Inferior parietal cortex (tissue), 1 donor: ENCODE measurements around the gene MAGI1.

Experiments
- DNase-seq: peaks from one replicate; pipeline ENCODE4 v3.0.0-alpha.2; 2016; ENCODE audit errors: extremely low spot score

MAGI1 gene

DNA sequence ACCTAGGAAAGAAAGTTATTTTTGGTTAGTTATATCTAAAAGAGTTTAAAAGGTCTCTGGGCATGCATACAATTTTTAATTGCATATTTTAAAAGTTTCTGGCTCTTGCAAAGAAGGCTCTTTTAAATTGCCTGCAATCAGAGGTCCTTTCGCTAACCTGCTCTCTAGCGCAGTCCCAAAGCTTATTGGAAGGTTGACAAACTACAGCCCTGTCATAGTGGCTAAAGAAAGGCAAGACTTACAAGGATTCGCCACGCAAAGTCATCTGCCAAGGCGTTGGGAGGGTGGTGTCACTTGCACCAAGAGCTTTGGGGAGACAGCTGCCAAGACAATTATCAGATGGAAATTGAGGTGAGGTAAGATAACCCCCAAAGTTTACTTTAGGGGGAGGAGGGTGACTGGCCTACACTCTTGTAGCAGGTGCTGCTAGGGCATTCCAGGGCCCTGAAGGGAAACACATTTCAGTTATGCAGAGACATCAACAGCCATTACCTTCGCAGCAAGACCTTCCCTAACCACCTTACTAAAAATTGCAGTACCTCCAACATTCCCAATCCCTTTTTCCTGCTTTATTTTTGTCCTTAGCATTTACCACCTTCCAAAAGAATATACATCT is 606.2 kb downstream of the MAGI1 start:
- DNase-seq = no peak

- no peak for DNase-seq
These were observed 612.8 kb downstream of the MAGI1 start for GRCh38 chr3:65425880-65426279.

DNA sequence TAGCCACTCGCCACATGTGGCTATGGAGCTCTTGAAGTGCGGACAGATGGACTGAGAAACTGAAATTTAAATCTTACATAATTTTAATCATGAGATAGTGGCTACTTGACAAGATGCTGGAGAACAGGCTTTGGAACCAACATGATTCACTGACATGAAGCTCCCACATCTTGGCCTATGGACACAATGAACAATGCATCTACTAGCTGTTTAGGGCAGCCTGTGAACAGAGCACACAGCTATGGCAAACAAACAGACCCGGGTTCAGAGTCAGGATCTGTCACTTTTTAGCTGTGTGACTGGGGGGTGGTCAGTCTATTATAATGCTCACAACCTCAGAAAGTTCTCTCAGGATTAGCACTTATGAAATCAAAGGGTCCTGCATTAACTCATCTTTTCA is 616.6 kb downstream of the MAGI1 start:
- DNase-seq = no peak

GRCh38 chr3:65419233-65419632 is 619.5 kb downstream of the MAGI1 start:
- no peak for DNase-seq

DNA sequence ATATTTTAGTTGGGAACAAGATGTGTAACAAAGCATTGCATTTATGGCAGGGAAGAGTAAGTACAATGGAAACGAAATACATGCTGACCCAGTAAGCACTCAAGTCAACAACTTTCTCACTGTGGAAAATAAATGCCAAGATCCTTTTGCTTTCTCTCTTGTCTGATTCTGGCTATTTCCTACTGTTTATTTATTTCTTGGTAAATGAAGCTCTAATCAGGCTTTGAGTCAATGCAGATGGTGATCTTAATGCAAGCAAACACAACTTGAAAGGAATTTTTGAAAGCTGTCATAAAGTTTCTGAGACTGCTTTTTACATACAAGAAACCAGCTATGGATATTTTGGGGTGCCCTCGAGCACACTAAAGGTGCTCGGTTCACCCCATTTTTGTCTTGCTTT is 624.8 kb downstream of the MAGI1 start:
- no peak for DNase-seq

- no peak for DNase-seq
These were observed 626.1 kb downstream of the MAGI1 start for GRCh38 chr3:65412588-65412987.

GRCh38 chr3:65411367-65411766 is 627.4 kb downstream of the MAGI1 start:
- DNase-seq = no peak

- no peak for DNase-seq
These were observed 629.5 kb downstream of the MAGI1 start for GRCh38 chr3:65409176-65409569.

- DNase-seq = no peak
These were observed 630.1 kb downstream of the MAGI1 start for GRCh38 chr3:65408531-65409175.

GRCh38 chr3:65406470-65406869 is 632.2 kb downstream of the MAGI1 start:
- no peak for DNase-seq

GRCh38 chr3:65402597-65402996 is 636.1 kb downstream of the MAGI1 start:
- DNase-seq = no peak

DNA sequence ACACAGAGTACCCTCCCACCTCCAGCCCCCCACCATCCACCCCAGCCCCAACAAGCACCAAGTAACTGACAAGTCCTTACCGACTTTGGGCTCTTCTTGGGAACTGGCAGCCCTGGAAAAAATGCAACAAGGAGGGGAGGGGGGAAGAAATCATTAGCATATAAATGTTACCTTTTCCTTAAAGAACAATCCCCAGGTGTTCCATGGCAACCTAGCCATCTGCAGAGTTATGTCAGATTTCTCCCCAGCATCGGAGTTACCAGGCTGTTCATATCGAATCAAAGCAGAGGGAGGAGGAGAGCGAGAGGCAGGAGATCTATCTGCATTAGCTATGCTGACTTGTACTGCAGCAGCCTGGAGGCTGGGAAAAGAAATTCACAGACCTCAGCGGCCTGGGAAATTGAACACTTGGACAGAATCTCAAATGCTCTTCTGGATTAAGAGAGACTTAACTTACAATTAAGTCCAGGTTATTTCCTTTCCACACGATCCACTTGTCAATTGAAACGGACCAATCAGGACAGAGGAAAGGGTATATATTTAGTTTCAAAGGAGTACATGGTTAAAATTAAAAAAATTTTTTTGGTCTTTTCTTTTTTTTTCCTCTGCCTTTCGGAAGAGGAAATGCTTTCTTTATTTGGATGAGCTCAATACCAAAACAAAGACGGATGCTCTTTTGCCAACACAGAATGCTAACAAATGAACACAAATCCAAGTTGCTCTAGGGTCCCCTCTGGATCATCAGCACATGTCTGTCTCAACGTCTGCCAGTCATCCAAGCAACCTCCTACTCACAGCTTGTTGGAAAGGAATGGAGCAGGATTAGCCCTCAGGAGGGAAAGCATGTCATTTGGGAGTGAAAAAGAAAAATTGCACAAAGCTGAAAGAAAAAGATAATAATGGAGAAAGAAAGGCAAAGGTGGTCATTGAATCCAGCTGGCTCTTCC is 637.1 kb downstream of the MAGI1 start:
- no peak for DNase-seq

DNA sequence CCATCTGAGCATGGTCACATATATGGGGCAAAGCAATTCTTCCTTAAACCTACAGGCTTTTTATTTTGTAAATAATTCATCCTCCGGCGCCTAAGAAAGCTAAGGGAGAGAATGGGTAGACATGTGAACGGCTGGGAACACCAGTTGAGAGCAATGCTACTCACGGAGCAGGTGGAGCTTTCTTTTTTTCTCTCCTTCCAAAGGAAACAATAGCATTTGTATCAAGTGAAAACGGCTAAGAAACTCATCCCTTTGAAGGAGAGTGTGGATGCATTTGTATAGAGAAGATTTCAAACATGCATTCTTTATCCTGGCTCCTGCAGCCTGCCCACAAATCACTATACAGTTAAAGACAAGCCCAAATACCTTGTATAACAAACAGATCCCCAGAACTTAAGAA is 637.8 kb downstream of the MAGI1 start:
- no peak for DNase-seq

GRCh38 chr3:65398953-65399352 is 639.8 kb downstream of the MAGI1 start:
- no peak for DNase-seq

GRCh38 chr3:65396078-65396477 is 642.6 kb downstream of the MAGI1 start:
- no peak for DNase-seq

DNA sequence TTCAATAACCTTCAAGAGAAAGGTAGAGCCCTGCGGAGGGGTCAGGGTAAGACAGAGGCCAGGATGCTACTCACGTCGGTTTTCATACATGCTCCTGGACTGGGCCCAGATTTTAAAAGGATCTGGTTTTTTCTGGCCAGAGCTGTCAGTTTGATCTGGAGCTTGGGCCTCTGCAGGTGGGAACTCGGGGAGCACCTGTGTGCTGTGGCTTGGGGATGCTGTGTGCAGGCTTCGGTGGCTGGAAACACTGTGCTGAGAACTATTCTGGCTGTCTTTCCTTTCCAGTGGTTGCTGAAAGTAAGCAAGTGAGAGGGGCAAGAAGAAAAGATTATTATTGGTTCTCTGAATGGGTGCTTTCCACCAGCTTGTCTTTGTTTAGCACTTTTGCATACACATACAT is 647.6 kb downstream of the MAGI1 start:
- DNase-seq = no peak

GRCh38 chr3:65385805-65386204 is 652.9 kb downstream of the MAGI1 start:
- DNase-seq = no peak

- no peak for DNase-seq
These were observed 657.2 kb downstream of the MAGI1 start for GRCh38 chr3:65381496-65382010.

DNA sequence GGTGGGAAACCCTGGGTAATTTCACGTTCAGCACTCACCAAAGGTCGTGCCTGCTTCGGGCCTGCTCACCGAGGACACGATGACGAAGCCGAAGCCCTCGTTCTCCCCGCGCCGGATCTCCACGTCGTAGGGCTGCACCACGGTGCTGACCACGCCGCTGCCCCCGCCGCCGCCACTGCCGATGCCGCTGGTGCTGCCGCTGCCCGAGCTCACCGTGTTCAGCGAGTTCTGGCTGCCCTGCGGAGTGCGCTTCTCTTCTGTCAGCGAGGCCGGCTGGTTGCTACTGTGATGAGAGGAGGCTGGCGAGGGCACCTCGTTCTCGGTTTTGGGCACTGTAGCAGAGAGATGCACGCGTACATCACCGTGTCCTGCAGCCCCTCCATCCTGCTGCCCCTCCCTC is 659.5 kb downstream of the MAGI1 start:
- DNase-seq = no peak

DNA sequence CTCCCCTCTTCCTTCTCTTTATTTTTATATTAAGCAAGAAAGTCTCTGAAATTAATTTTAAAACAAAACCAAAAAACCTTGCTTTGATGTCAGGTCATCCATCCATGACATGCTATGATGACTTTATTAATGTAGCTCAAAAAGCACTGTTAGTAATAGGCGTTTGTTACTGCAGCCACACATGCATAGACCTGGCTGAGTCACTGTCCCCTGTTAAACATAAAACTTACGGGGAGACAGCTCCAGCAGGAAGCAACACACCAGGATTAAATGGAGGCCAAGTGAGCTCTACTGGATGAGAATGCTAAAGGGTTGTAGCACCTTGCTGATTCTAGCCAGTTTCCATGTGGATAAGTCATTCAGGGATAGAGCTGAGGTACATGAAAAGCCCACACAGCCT is 661.1 kb downstream of the MAGI1 start:
- no peak for DNase-seq

DNA sequence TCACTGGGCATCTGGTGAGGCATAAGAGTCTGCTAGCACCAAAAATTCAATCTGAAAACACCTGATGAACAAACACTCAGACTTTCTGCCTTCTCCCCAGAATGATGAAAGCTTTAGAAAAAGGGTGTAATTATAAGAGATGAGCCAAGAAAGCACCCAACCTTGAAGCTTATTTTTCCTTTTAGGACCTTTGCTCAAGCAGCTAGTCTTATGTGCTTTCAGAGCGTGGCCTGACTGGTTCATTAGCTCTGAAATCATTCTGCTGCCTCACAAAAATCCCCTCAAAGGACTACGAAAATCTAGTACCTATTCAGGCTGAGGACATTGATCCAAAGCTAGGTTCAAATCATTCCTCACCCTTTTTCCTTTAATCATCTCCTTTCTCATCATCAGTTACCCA is 662.3 kb downstream of the MAGI1 start:
- no peak for DNase-seq

GRCh38 chr3:65371053-65371452 is 667.7 kb downstream of the MAGI1 start:
- DNase-seq = no peak

GRCh38 chr3:65368866-65369265 is 669.9 kb downstream of the MAGI1 start:
- no peak for DNase-seq
